GM18499 (cell line): Measurements from ENCODE around the gene PDCD10.

Experiments used
- ATAC-seq: cut with Tn5 transposase; IDR thresholded peaks from one replicate; pipeline ENCODE4 v1.9.1; 2021; ENCODE audit warnings: moderate number of reproducible peaks; ENCODE audit not compliant: insufficient read depth, unreplicated experiment

Gene PDCD10

GRCh38 chr3:167684388-167684993 lies 50.2 kb downstream of the PDCD10 start:
- ATAC-seq, result no peak

GRCh38 chr3:167679526-167679925 lies 55.2 kb downstream of the PDCD10 start:
- no peak for ATAC-seq

GRCh38 chr3:167675848-167676247 lies 58.8 kb downstream of the PDCD10 start:
- ATAC-seq, result no peak

- no peak for ATAC-seq
Observed at GRCh38 chr3:167673221-167673620, 61.5 kb downstream of the PDCD10 start.

GRCh38 chr3:167671878-167672427 lies 62.7 kb downstream of the PDCD10 start:
- no peak for ATAC-seq

- no peak for ATAC-seq
Observed at GRCh38 chr3:167669699-167670098, 65.0 kb downstream of the PDCD10 start.

- no peak for ATAC-seq
Observed at GRCh38 chr3:167668651-167669050, 66.0 kb downstream of the PDCD10 start.

GRCh38 chr3:167666563-167666962 lies 68.1 kb downstream of the PDCD10 start:
- no peak for ATAC-seq

- no peak for ATAC-seq
Observed at GRCh38 chr3:167662919-167663400, 71.7 kb downstream of the PDCD10 start.

GRCh38 chr3:167657684-167658225 lies 76.9 kb downstream of the PDCD10 start:
- ATAC-seq, result no peak

GRCh38 chr3:167656821-167657220 lies 77.9 kb downstream of the PDCD10 start:
- ATAC-seq, result no peak

- ATAC-seq, result no peak
Observed at GRCh38 chr3:167653760-167654159, 80.9 kb downstream of the PDCD10 start, which contains the start of gene WDR49. TSS of gene WDR49 (minus strand) at chr3:167653942. CDS start at chr3:167653425, 517 bp downstream.

- ATAC-seq, result no peak
Observed at GRCh38 chr3:167653155-167653554, 81.5 kb downstream of the PDCD10 start.

- no peak for ATAC-seq
Observed at GRCh38 chr3:167651826-167652225, 82.9 kb downstream of the PDCD10 start.

GRCh38 chr3:167650459-167650858 lies 84.2 kb downstream of the PDCD10 start:
- no peak for ATAC-seq

GRCh38 chr3:167649746-167650145 lies 84.9 kb downstream of the PDCD10 start:
- ATAC-seq, result no peak

- no peak for ATAC-seq
Observed at GRCh38 chr3:167644611-167645010, 90.1 kb downstream of the PDCD10 start.
